Natural killer cell (primary cell): ENCODE results near the gene ARPC3. TPM values are rescaled to one million over a fixed set of nuclear protein-coding genes. Genes with fewer than 3 reads are reported as not detected.
A peak's percentile ranks its signal among the peaks of the same experiment; 100 is the strongest.
"Not testable (repeated sequence)": the region's sequence is repeated elsewhere in the genome, so short reads cannot be mapped to it uniquely, and the experiment has no call there.

Source experiments
- ATAC-seq, 3 donors: fragments of 150-1000 bp in 2 of 3; fragments of 200-7000 bp in 1 of 3; cut with Tn5 transposase; 1 replicate in 1 of 3; 2 replicates in 2 of 3; pipeline ENCODE4 v1.10.0; 2021; ENCODE audit warnings: mild to moderate bottlenecking in 2 of 3, moderate library complexity in 2 of 3
- DNase-seq, 2 donors: peaks; one replicate each; pipeline versions ENCODE4 v3.0.0 to v3.0.0-alpha.2; 2013 to 2021; ENCODE audit warnings: mixed read lengths in 1 of 2
- H3K27ac ChIP-seq: one replicate; pipeline ENCODE4 v1.5.1; 2013; ENCODE audit warnings: mild to moderate bottlenecking, low read length
- H3K27me3 ChIP-seq: one replicate; pipeline ENCODE4 v1.6.1; 2013; ENCODE audit warnings: low read length; ENCODE audit not compliant: control insufficient read depth, insufficient read depth
- H3K36me3 ChIP-seq: one replicate; pipeline ENCODE4 v1.6.1; 2013; ENCODE audit warnings: low read length; ENCODE audit not compliant: control insufficient read depth, insufficient read depth
- H3K4me1 ChIP-seq: one replicate; pipeline ENCODE4 v1.6.1; 2013; ENCODE audit warnings: low read length; ENCODE audit not compliant: control insufficient read depth, insufficient read depth
- H3K4me3 ChIP-seq: one replicate; pipeline ENCODE4 v1.5.1; 2013; ENCODE audit warnings: low read length
- H3K9me3 ChIP-seq: one replicate; pipeline ENCODE4 v1.6.1; 2013; ENCODE audit warnings: low read length; ENCODE audit not compliant: control insufficient read depth, insufficient read depth
- H3K27ac Mint-ChIP-seq, 2 donors: one replicate each; pipeline ENCODE4 v1.8.0; 2022; ENCODE audit warnings: mild to moderate bottlenecking in 2 of 2, mixed read lengths in 2 of 2, moderate library complexity in 1 of 2
- H3K27me3 Mint-ChIP-seq, 2 donors: one replicate each; pipeline ENCODE4 v1.8.0; 2022; ENCODE audit warnings: low read depth in 2 of 2, mixed read lengths in 2 of 2
- H3K36me3 Mint-ChIP-seq: one replicate; pipeline ENCODE4 v1.8.0; 2022; ENCODE audit warnings: mixed read lengths
- H3K4me1 Mint-ChIP-seq, 2 donors: one replicate each; pipeline ENCODE4 v1.8.0; 2022; ENCODE audit warnings: mixed read lengths in 2 of 2
- H3K4me3 Mint-ChIP-seq: one replicate; pipeline ENCODE4 v1.8.0; 2022; ENCODE audit warnings: mild to moderate bottlenecking, moderate library complexity, mixed read lengths
- H3K9me3 Mint-ChIP-seq, 2 donors: one replicate each; pipeline ENCODE4 v1.8.0; 2022; ENCODE audit warnings: mixed read lengths in 2 of 2
- WGBS: methylation state at CpG from one replicate; pipeline ENCODE4 v1.1.7; 2013; ENCODE audit warnings: missing lambda C conversion rate; ENCODE audit not compliant: insufficient coverage; 5-methylcytosine and 5-hydroxymethylcytosine counted together
- intact Hi-C: fragments of 100-400 bp; cut with micrococcal nuclease; formaldehyde crosslinking; loops from one replicate; pipeline ENCODE4 v1.14.2; 2022
- total RNA-seq, 4 donors: library from RNA; stranded (reverse); fragments of 120-200 nt in 1 of 4; gene quantifications; one replicate each; pipeline versions ENCODE4 v1.2.3 to v1.2.4, GENCODE V29; 2013 to 2022
- TF ChIP-seq, protein P1 (sequence below): fragments of 200-600 bp; IDR thresholded peaks from one replicate; pipeline ENCODE4 v1.8.0; 2022; ENCODE audit warnings: antibody characterized with exemption

Gene ARPC3
- total RNA-seq, 3 donors from 2014 or later (not counting 1 experiment from before 2014, with no cell fraction given): 298 to 344 (median 311) TPM

DNA sequence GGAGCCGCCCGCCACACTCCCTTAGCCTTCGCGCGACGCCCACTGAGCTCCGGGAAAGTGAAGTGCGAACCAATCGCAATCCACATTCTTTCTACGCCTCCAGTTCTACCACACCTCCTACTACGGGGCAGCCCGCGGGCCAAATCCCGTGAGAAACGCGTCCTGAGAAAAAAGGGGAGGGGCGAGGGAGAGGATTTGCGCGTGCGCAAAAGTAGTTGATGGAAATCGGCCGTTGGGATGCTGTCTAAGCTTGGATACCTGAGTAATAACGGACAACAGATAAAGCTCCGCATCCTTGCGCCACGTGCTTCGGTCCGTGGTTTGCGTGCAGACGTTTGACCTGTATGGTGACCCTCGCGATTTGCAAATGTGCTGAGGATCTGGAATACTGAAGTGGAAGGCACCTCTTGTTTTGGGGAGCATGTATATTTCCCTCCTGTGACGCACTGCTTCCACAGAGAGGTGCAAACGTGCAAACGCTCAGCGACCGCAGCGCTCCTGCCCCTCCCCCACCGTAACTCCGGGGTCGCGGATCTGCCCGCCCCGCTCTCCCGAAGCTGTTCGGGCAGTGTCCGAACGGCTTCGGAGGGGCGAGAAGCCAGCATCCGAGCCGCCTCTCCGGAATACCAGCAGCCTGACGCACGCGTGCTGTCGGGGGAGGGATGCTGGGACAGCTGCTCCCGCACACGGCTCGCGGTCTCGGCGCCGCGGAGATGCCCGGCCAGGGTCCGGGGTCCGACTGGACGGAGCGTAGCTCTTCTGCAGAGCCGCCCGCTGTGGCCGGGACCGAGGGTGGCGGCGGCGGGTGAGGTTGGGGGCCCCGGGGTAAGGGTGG is 18.3 kb upstream of the ARPC3 start, which contains the start of the genes FAM216A and GPN3:
Gene FAM216A (plus strand): TSS at position 632 of the 835 bp plus-strand sequence. CDS start 31 bp downstream, at position 663.
Gene GPN3 (minus strand): TSS at position 44 of the 835 bp plus-strand sequence. CDS start 54 bp downstream, outside the sequence.
- ATAC-seq: peak; percentile 87 to 94 (median 89)

GRCh38 chr12:110467847-110468213 is 17.7 kb upstream of the ARPC3 start:
- no peaks in the 10 kb centered on the region for H3K27me3 Mint-ChIP-seq
- H3K9me3 Mint-ChIP-seq: no peaks in the 10 kb centered on the region
- Histone ChIP-seq H3K36me3 (peaks cover 10% of the 10 kb centered on the region), H3K9me3 (no peaks in the 10 kb centered on the region), H3K4me3 (peak overlapping the region; percentile 92), H3K27me3 (no peaks in the 10 kb centered on the region), H3K27ac (peak overlapping the region; percentile 81), H3K4me1 (peaks cover 21% of the 10 kb centered on the region)
- intact Hi-C loops: loop anchor here (1.0 to 5.0 kb wide), 5 partner anchors 18 to 359 kb away; partner anchors contain the start of genes ARPC3, PPP1CC, RAD9B and VPS29
- no peak for ATAC-seq
- H3K27ac Mint-ChIP-seq: peak overlapping the region; percentile 89 to 90
- peaks cover 23 to 29% of the 10 kb centered on the region in 2 donors for H3K4me1 Mint-ChIP-seq
- 2% methylated on average over 13 of the region's 15 CpGs for WGBS
- H3K4me3 Mint-ChIP-seq: peak overlapping the region; percentile 98
- TF ChIP-seq, protein P1, sequence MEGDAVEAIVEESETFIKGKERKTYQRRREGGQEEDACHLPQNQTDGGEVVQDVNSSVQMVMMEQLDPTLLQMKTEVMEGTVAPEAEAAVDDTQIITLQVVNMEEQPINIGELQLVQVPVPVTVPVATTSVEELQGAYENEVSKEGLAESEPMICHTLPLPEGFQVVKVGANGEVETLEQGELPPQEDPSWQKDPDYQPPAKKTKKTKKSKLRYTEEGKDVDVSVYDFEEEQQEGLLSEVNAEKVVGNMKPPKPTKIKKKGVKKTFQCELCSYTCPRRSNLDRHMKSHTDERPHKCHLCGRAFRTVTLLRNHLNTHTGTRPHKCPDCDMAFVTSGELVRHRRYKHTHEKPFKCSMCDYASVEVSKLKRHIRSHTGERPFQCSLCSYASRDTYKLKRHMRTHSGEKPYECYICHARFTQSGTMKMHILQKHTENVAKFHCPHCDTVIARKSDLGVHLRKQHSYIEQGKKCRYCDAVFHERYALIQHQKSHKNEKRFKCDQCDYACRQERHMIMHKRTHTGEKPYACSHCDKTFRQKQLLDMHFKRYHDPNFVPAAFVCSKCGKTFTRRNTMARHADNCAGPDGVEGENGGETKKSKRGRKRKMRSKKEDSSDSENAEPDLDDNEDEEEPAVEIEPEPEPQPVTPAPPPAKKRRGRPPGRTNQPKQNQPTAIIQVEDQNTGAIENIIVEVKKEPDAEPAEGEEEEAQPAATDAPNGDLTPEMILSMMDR: no peak
- H3K36me3 Mint-ChIP-seq: no peaks in the 10 kb centered on the region
- DNase-seq: no peak

More for the DNA sequence above, 18.3 kb upstream of the ARPC3 start, which contains the start of the genes FAM216A and GPN3:
- Histone ChIP-seq H3K4me1 (peaks cover 21% of the 10 kb centered on the region), H3K9me3 (no peaks in the 10 kb centered on the region), H3K27me3 (no peaks in the 10 kb centered on the region), H3K4me3 (peak within 1 kb of the TSS; percentile 92), H3K36me3 (peaks cover 6% of the 10 kb centered on the region), H3K27ac (peak within 1 kb of the TSS; percentile 81)
- Mint-ChIP-seq H3K27ac (peak within 1 kb of the TSS; percentile 89 to 90), H3K36me3 (no peaks in the 10 kb centered on the region), H3K27me3 (no peaks in the 10 kb centered on the region), H3K9me3 (no peaks in the 10 kb centered on the region), H3K4me1 (peaks cover 23 to 29% of the 10 kb centered on the region in 2 donors), H3K4me3 (peak within 1 kb of the TSS; percentile 98)
- DNase-seq: peak; percentile 91 to 97
- under 1% methylated on average over 77 of the region's 78 CpGs for WGBS
- TF ChIP-seq, protein P1: no peak
- intact Hi-C loops: loop anchor here (1.0 to 5.0 kb wide), 6 partner anchors 18 to 359 kb away; partner anchors contain the start of genes ARPC3, PPP1CC, RAD9B and VPS29

DNA sequence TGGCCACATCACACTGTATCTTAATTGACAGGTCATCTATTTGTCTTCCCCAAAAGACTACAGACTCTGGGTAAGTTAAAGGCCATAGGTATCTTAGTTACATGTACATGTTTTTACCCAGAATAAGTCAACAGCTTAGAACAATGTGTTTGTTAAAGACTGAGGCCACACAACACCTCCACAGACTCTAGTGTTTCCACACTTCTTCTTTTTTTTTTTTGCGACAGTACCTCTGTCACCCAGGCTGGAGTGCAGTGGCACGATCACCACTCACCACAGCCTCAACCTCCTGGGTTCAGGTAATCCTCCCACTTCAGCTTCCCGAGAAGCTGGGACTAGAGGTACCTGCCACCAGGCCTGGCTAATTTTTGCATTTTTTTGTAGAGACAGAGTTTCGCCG is 16.7 kb upstream of the ARPC3 start:
- Mint-ChIP-seq H3K27me3 (no peaks in the 10 kb centered on the region), H3K36me3 (no peaks in the 10 kb centered on the region), H3K27ac (no peak overlapping the region), H3K9me3 (no peaks in the 10 kb centered on the region), H3K4me1 (peaks cover 23 to 35% of the 10 kb centered on the region in 2 donors), H3K4me3 (no peak overlapping the region)
- no peaks in the 10 kb centered on the region for H3K9me3 ChIP-seq
- no peak overlapping the region for H3K4me3 ChIP-seq
- TF ChIP-seq, protein P1: no peak
- DNase-seq (no peak), ATAC-seq (no peak)
- 79% methylated on average over 5 of the region's 5 CpGs for WGBS
- peaks cover 21% of the 10 kb centered on the region for H3K4me1 ChIP-seq
- H3K36me3 ChIP-seq: peaks cover 11% of the 10 kb centered on the region
- intact Hi-C loops: loop anchor here (5.0 kb wide), 3 partner anchors 231 to 361 kb away; partner anchors contain the start of gene PPP1CC
- H3K27ac ChIP-seq: no peak overlapping the region
- no peaks in the 10 kb centered on the region for H3K27me3 ChIP-seq

- not testable (repeated sequence) for H3K4me3 ChIP-seq, H3K4me3 Mint-ChIP-seq, H3K27ac Mint-ChIP-seq, DNase-seq, H3K27me3 Mint-ChIP-seq, H3K9me3 Mint-ChIP-seq, ATAC-seq, H3K36me3 Mint-ChIP-seq, H3K27me3 ChIP-seq, H3K9me3 ChIP-seq, H3K27ac ChIP-seq
- Histone ChIP-seq H3K36me3 (peaks cover 11% of the 10 kb centered on the region), H3K4me1 (peaks cover 21% of the 10 kb centered on the region)
- intact Hi-C loops: loop anchor here (5.0 kb wide), 3 partner anchors 232 to 362 kb away; partner anchors contain the start of gene PPP1CC
- peaks cover 23 to 35% of the 10 kb centered on the region in 2 donors for H3K4me1 Mint-ChIP-seq
- WGBS: 93% methylated on average over 11 of the region's 11 CpGs
These were observed 15.6 kb upstream of the ARPC3 start for GRCh38 chr12:110465765-110466164.
